Measurements from ENCODE around the gene SMARCAD1. TPM values are rescaled to one million over a fixed set of nuclear protein-coding genes. Genes with fewer than 3 reads are reported as not detected.
A peak's percentile ranks its signal among the peaks of the same experiment; 100 is the strongest.

SMARCAD1 gene, protein sequence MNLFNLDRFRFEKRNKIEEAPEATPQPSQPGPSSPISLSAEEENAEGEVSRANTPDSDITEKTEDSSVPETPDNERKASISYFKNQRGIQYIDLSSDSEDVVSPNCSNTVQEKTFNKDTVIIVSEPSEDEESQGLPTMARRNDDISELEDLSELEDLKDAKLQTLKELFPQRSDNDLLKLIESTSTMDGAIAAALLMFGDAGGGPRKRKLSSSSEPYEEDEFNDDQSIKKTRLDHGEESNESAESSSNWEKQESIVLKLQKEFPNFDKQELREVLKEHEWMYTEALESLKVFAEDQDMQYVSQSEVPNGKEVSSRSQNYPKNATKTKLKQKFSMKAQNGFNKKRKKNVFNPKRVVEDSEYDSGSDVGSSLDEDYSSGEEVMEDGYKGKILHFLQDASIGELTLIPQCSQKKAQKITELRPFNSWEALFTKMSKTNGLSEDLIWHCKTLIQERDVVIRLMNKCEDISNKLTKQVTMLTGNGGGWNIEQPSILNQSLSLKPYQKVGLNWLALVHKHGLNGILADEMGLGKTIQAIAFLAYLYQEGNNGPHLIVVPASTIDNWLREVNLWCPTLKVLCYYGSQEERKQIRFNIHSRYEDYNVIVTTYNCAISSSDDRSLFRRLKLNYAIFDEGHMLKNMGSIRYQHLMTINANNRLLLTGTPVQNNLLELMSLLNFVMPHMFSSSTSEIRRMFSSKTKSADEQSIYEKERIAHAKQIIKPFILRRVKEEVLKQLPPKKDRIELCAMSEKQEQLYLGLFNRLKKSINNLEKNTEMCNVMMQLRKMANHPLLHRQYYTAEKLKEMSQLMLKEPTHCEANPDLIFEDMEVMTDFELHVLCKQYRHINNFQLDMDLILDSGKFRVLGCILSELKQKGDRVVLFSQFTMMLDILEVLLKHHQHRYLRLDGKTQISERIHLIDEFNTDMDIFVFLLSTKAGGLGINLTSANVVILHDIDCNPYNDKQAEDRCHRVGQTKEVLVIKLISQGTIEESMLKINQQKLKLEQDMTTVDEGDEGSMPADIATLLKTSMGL
- 33.3 TPM for polyA plus RNA-seq (2013, experiment 1 of 2)
- polyA plus RNA-seq (2013, experiment 2 of 2) = 32.8 TPM

DNA sequence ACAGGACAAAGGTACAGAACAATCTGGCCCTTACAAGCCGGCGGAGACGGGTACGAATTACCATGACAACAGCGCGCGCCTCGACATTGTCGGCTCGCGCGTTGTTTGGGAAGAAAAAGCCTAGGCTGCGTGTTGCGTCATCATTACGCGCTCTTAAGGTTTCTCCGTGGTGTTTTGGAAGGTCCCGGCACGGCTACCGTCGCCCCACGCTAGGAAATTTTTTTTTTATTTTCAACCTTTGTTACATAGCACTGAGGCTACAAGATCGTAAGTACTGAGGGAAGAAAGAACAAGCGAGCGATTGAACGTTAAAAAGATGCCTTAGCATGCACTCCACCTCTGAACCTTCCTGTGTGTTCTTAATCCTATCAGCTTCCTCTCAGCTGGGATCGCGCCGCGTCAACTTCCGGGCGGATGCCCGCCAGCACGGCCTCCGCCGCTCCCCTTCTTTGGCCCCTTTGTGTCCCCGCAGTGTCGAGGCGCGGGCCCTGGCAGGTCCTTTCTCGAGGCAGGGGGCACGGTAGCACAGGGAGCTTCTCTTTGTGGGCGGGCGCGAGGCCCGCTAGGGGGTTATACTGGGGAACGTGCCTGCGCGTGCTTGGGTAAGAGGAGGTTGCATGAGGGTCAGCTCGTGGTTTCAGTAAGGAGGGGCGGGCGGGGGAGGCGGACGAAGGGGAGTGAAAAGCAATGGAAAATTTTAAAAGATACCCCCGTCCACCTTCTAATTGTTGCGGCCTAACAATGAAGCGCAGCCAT lies at the start of gene SMARCAD1:
SMARCAD1 (plus strand) TSS at position 397 of the 756 bp plus-strand sequence. CDS start 530 bp downstream, outside the sequence.
- Histone ChIP-seq H2AFZ (ENCODE audit: low read length) (peak within 1 kb of the TSS; percentile 94), H2BK15ac (ENCODE audit: low read length) (no peak within 1 kb of the TSS), H2AK5ac (ENCODE audit: low read depth, low read length) (no peak within 1 kb of the TSS), H2BK120ac (ENCODE audit: low read depth, low read length) (no peak within 1 kb of the TSS), H2BK12ac (ENCODE audit: low read length) (no peak within 1 kb of the TSS), H3K4me2 (ENCODE audit: insufficient read depth, low read length, poor library complexity, severe bottlenecking) (peak within 1 kb of the TSS; percentile 48), H3K9ac (ENCODE audit: low read depth, low read length, poor library complexity) (peak within 1 kb of the TSS; percentile 78), H3K9me3 (replicated peaks in 1 of 2; ENCODE audit: control insufficient read depth in 2 of 2, insufficient read depth in 1 of 2, low read depth in 1 of 2, low read length in 2 of 2) (no peaks in the 10 kb centered on the region), H3K79me1 (ENCODE audit: low read depth, low read length) (no peaks in the 10 kb centered on the region), H3K36me3 (replicated peaks in 1 of 2; ENCODE audit: control insufficient read depth in 2 of 2, insufficient read depth in 2 of 2, low read length in 2 of 2) (peaks cover 4 to 40% of the 10 kb centered on the region in 2 donors), H2BK5ac (ENCODE audit: low read length) (peak within 1 kb of the TSS; percentile 40), H3K4me3 (ENCODE audit: low read length in 2 of 2) (peak within 1 kb of the TSS; percentile 61 to 93), H3K27me3 (ENCODE audit: control insufficient read depth in 3 of 3, insufficient read depth in 3 of 3, low read depth in 1 of 3, low read length in 3 of 3) (no peaks in the 10 kb centered on the region), H4K91ac (ENCODE audit: low read depth, low read length, poor library complexity) (no peak within 1 kb of the TSS), H3K14ac (ENCODE audit: low read length) (no peak within 1 kb of the TSS), H3K4ac (ENCODE audit: low read length) (no peak within 1 kb of the TSS), H4K8ac (ENCODE audit: low read depth, low read length) (no peak within 1 kb of the TSS), H3K4me1 (ENCODE audit: control insufficient read depth in 2 of 2, insufficient read depth in 1 of 2, low read depth in 1 of 2, low read length in 2 of 2) (peaks cover 4 to 8% of the 10 kb centered on the region in 2 donors), H3K18ac (ENCODE audit: low read length) (peak within 1 kb of the TSS; percentile 96), H3K27ac (replicated peaks; ENCODE audit: low read length) (peak within 1 kb of the TSS; percentile 84), H3K23ac (ENCODE audit: low read depth, low read length, poor library complexity) (no peak within 1 kb of the TSS)
- no CpG with 5 or more reads among the region's 57 CpGs for WGBS, 2 donors (ENCODE audit: extremely low coverage in 2 of 2, insufficient read length in 2 of 2, insufficient replicate concordance in 1 of 2)
- peak; percentile 94 for DNase-seq (ENCODE audit: low spot score)

GRCh38 chr4:94158883-94159282 lies 48.8 kb upstream of the SMARCAD1 start:
- no peak overlapping the region for H2BK15ac ChIP-seq (ENCODE audit: low read length)
- no peak overlapping the region for H2AFZ ChIP-seq (ENCODE audit: low read length)
- no peak overlapping the region for H3K4me3 ChIP-seq (ENCODE audit: low read length in 2 of 2)
- no CpG with 5 or more reads among the region's 3 CpGs for WGBS, 2 donors (ENCODE audit: extremely low coverage in 2 of 2, insufficient read length in 2 of 2, insufficient replicate concordance in 1 of 2)
- H3K27me3 ChIP-seq (ENCODE audit: control insufficient read depth in 3 of 3, insufficient read depth in 3 of 3, low read depth in 1 of 3, low read length in 3 of 3) = no peaks in the 10 kb centered on the region
- H3K18ac ChIP-seq (ENCODE audit: low read length) = no peak overlapping the region
- H3K14ac ChIP-seq (ENCODE audit: low read length) = no peak overlapping the region
- no peak overlapping the region for H2AK5ac ChIP-seq (ENCODE audit: low read depth, low read length)
- no peaks in the 10 kb centered on the region for H3K9me3 ChIP-seq (replicated peaks in 1 of 2; ENCODE audit: control insufficient read depth in 2 of 2, insufficient read depth in 1 of 2, low read depth in 1 of 2, low read length in 2 of 2)
- H3K79me1 ChIP-seq (ENCODE audit: low read depth, low read length) = no peaks in the 10 kb centered on the region
- H2BK5ac ChIP-seq (ENCODE audit: low read length) = no peak overlapping the region
- H3K4me1 ChIP-seq (ENCODE audit: control insufficient read depth in 2 of 2, insufficient read depth in 1 of 2, low read depth in 1 of 2, low read length in 2 of 2) = no peaks in the 10 kb centered on the region
- peak overlapping the region; percentile 30 for H3K9ac ChIP-seq (ENCODE audit: low read depth, low read length, poor library complexity)
- no peaks in the 10 kb centered on the region for H3K36me3 ChIP-seq (replicated peaks in 1 of 2; ENCODE audit: control insufficient read depth in 2 of 2, insufficient read depth in 2 of 2, low read length in 2 of 2)
- no peak overlapping the region for H2BK120ac ChIP-seq (ENCODE audit: low read depth, low read length)
- H3K4ac ChIP-seq (ENCODE audit: low read length) = no peak overlapping the region
- no peak overlapping the region for H4K91ac ChIP-seq (ENCODE audit: low read depth, low read length, poor library complexity)
- no peak overlapping the region for H4K8ac ChIP-seq (ENCODE audit: low read depth, low read length)
- H3K27ac ChIP-seq (replicated peaks; ENCODE audit: low read length) = no peak overlapping the region
- no peak overlapping the region for H3K23ac ChIP-seq (ENCODE audit: low read depth, low read length, poor library complexity)
- DNase-seq (ENCODE audit: low spot score) = no peak
- H2BK12ac ChIP-seq (ENCODE audit: low read length) = no peak overlapping the region
- no peak overlapping the region for H3K4me2 ChIP-seq (ENCODE audit: insufficient read depth, low read length, poor library complexity, severe bottlenecking)

DNA sequence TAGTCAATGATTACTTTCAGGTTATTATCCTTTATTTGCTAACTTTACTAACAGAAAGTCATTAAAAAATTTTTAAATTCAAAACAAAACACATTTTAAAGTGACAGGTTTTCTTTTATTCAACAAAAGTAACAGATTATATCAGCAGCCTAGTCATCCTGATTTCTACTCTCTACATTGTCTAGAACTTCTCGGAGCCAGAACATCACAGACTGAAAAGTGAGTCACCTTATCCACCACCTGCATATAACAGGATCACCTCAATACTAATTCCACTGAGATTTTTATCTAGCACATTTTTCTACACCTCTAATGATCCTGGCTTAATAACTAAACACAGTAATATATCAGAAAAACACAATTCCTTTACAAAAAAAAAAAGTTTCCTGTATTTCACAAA lies 47.9 kb upstream of the SMARCAD1 start:
- H3K4me1 ChIP-seq (ENCODE audit: control insufficient read depth in 2 of 2, insufficient read depth in 1 of 2, low read depth in 1 of 2, low read length in 2 of 2) = no peaks in the 10 kb centered on the region
- no peak overlapping the region for H2BK5ac ChIP-seq (ENCODE audit: low read length)
- H2BK120ac ChIP-seq (ENCODE audit: low read depth, low read length) = no peak overlapping the region
- H4K91ac ChIP-seq (ENCODE audit: low read depth, low read length, poor library complexity) = no peak overlapping the region
- H3K36me3 ChIP-seq (replicated peaks in 1 of 2; ENCODE audit: control insufficient read depth in 2 of 2, insufficient read depth in 2 of 2, low read length in 2 of 2) = no peaks in the 10 kb centered on the region
- H3K9ac ChIP-seq (ENCODE audit: low read depth, low read length, poor library complexity) = no peak overlapping the region
- no peak overlapping the region for H3K27ac ChIP-seq (replicated peaks; ENCODE audit: low read length)
- H3K18ac ChIP-seq (ENCODE audit: low read length) = no peak overlapping the region
- H2AK5ac ChIP-seq (ENCODE audit: low read depth, low read length) = no peak overlapping the region
- H2AFZ ChIP-seq (ENCODE audit: low read length) = no peak overlapping the region
- no peak overlapping the region for H3K23ac ChIP-seq (ENCODE audit: low read depth, low read length, poor library complexity)
- H3K27me3 ChIP-seq (ENCODE audit: control insufficient read depth in 3 of 3, insufficient read depth in 3 of 3, low read depth in 1 of 3, low read length in 3 of 3) = no peaks in the 10 kb centered on the region
- no peaks in the 10 kb centered on the region for H3K79me1 ChIP-seq (ENCODE audit: low read depth, low read length)
- no peak overlapping the region for H3K4me2 ChIP-seq (ENCODE audit: insufficient read depth, low read length, poor library complexity, severe bottlenecking)
- H4K8ac ChIP-seq (ENCODE audit: low read depth, low read length) = no peak overlapping the region
- H3K4me3 ChIP-seq (ENCODE audit: low read length in 2 of 2) = no peak overlapping the region
- no peak overlapping the region for H2BK15ac ChIP-seq (ENCODE audit: low read length)
- no peak overlapping the region for H3K4ac ChIP-seq (ENCODE audit: low read length)
- no peak overlapping the region for H3K14ac ChIP-seq (ENCODE audit: low read length)
- DNase-seq (ENCODE audit: low spot score) = no peak
- no peaks in the 10 kb centered on the region for H3K9me3 ChIP-seq (replicated peaks in 1 of 2; ENCODE audit: control insufficient read depth in 2 of 2, insufficient read depth in 1 of 2, low read depth in 1 of 2, low read length in 2 of 2)
- H2BK12ac ChIP-seq (ENCODE audit: low read length) = no peak overlapping the region
- no CpG with 5 or more reads among the region's 1 CpG for WGBS, 2 donors (ENCODE audit: extremely low coverage in 2 of 2, insufficient read length in 2 of 2, insufficient replicate concordance in 1 of 2)

All from neuronal stem cell (in vitro differentiated cells).